CD4-positive, alpha-beta T cell treated with Interleukin-15 for 1 hour (primary cell): ENCODE data around the gene TSPAN2.
"Not testable (repeated sequence)": the region's sequence is repeated elsewhere in the genome, so short reads cannot be mapped to it uniquely, and the experiment has no call there.

Experiments
- DNase-seq: peaks from one replicate; pipeline ENCODE4 v3.0.0-alpha.2; 2020

Gene TSPAN2

DNA sequence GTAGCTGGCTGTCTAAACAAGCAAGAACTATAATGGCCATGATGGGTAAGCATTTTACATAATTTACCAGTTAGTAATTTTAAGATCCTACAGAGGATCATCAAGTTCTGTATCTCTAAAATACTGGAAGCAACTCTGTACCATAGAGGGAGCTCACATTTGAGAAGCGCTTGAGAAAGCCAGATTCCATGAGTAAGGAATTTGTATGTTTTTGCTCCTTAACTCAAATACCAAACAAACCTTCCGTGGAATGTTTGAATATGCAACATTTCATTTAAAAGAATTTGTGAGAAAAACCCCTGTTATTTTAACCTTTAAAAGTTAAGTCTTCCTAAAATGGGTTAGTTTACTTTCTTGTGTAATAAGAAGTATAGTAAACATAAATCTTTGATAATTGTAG is 57.7 kb downstream of the TSPAN2 start:
- DNase-seq, result no peak

- no peak for DNase-seq
Measured at GRCh38 chr1:115029526-115029925, 59.8 kb downstream of the TSPAN2 start, which contains the start of gene TSHB. TSHB (plus strand) TSS chr1:115029826; CDS start chr1:115033363, 3,537 bp downstream.

DNA sequence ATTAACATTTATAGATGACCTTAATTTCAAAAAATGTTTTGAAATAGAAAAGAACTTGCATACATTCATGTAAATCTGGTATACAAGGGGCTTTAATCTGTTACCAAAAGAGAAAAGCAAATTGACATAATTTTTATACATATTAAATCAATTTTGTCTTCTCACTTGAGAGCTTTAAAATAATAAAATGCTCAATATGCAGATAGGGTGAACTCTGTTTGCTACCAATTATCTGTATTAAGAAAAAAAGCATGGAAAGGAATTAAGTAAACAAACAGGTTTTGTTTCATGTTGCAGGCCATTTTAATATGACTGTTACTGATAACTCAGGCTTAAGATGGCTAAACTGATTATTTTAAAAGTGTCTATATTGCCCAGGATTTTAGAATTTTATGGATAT is 65.7 kb downstream of the TSPAN2 start:
- DNase-seq, result no peak

- no peak for DNase-seq
Measured at GRCh38 chr1:115021145-115021544, 68.2 kb downstream of the TSPAN2 start.

GRCh38 chr1:115019549-115019948 is 69.8 kb downstream of the TSPAN2 start:
- not testable (repeated sequence) for DNase-seq

- DNase-seq, result no peak
Measured at GRCh38 chr1:115013792-115014191, 75.5 kb downstream of the TSPAN2 start.

GRCh38 chr1:115012434-115012833 is 76.9 kb downstream of the TSPAN2 start:
- DNase-seq, result no peak

- no peak for DNase-seq
Measured at GRCh38 chr1:115012006-115012405, 77.3 kb downstream of the TSPAN2 start.

DNA sequence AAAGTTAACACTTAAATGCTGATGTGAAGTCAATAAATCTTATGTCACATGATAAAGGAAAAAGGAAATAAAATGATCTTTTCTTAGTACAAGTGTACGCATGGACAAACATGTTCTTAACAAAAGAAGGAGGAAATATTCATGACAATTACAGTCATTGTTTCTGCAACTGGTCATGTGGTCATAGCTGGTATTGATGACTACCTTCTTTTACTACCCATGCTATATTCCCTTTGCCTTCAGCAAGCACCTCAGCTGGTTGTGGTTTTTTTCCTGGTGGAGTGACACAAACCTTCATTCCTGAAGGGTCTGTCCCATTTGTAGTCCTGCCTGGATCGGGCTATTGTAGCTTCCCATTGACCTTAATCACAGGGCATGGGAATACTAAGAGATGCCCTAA is 83.1 kb downstream of the TSPAN2 start:
- no peak for DNase-seq
